Mucosa of descending colon (tissue), 3 donors: ENCODE results near the gene ALKBH3. TPM values are rescaled to one million over a fixed set of nuclear protein-coding genes. Genes with fewer than 3 reads are reported as not detected.

Source experiments
- ATAC-seq: fragments of 200-7000 bp; cut with Tn5 transposase; one replicate; pipeline ENCODE4 v1.9.1; 2020; ENCODE audit warnings: mild to moderate bottlenecking, moderate library complexity
- DNase-seq, 3 donors: peaks; one replicate each; pipeline ENCODE4 v3.0.0-alpha.2; 2020
- H3K36me3 ChIP-seq: fragments of 200-600 bp; one replicate; pipeline ENCODE4 v1.8.0; 2021; ENCODE audit warnings: low read depth, mild to moderate bottlenecking
- H3K4me1 ChIP-seq: fragments of 200-600 bp; one replicate; pipeline ENCODE4 v1.8.0; 2021; ENCODE audit warnings: low read depth, mild to moderate bottlenecking
- H3K4me3 ChIP-seq: fragments of 200-600 bp; one replicate; pipeline ENCODE4 v1.8.0; 2021; ENCODE audit warnings: mild to moderate bottlenecking
- H3K9me3 ChIP-seq: fragments of 200-600 bp; one replicate; pipeline ENCODE4 v1.8.0; 2021; ENCODE audit warnings: mild to moderate bottlenecking
- CTCF ChIP-seq: fragments of 200-600 bp; IDR thresholded peaks from one replicate; pipeline ENCODE4 v1.8.0; 2022; ENCODE audit warnings: antibody characterized with exemption, mild to moderate bottlenecking
- intact Hi-C, 2 donors: fragments of 100-400 bp; cut with DNase I in 1 of 2; cut with micrococcal nuclease in 1 of 2; formaldehyde crosslinking; loops; one replicate each; pipeline versions ENCODE4 v1.11.0 to v1.11.1; 2022; cut with DNase I, micrococcal nuclease
- total RNA-seq, 3 donors: library from RNA; stranded (reverse); fragmentation: NEBNext Ultra II Directional in 2 of 3; extraction: Animal tissue kit (Norgen Biotek cat#: 25700) in 2 of 3; gene quantifications; one replicate each; pipeline versions ENCODE4 v1.2.1 to v1.2.4, GENCODE V29; 2021 to 2023
- donor health status: DM: no; HTN: no; CAD: no; lungs with moderate emphysema.
- donor health status: DM: no; HTN: no; CAD: no.
- donor health status: DM: no; HTN: yes; CAD: no.

Gene ALKBH3
- total RNA-seq, 3 donors from 2014 or later: 18.9 to 27.7 (median 27.0) TPM

GRCh38 chr11:43967661-43968060, 87.0 kb downstream of the ALKBH3 start:
- H3K9me3 ChIP-seq: no peaks in the 10 kb centered on the region
- TF ChIP-seq CTCF: no peak
- no peak for ATAC-seq
- no peak for DNase-seq
- H3K4me1 ChIP-seq: peaks cover under 1% of the 10 kb centered on the region
- H3K36me3 ChIP-seq: no peaks in the 10 kb centered on the region
- H3K4me3 ChIP-seq: no peak overlapping the region
- intact Hi-C loops: no loop called here

DNA sequence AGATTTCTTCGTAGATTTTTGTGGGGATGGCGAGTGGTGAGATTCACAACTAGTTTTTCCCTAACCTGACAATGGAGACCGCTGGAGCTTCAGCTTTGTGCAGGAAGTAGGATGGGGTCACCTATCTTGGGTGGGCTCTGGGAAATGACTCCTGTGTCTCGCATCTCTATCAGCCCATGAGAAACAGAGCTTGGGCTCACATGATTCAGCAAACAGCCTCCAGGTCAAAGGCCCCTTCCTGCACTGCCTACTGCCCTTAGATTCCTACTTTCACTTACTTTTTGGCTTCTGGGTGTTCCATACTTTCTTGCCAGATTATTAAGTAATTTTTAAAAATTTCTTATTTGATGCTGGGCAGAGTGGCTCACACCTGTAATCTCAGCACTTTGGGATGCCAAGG, 88.1 kb downstream of the ALKBH3 start:
- H3K36me3 ChIP-seq: no peaks in the 10 kb centered on the region

DNA sequence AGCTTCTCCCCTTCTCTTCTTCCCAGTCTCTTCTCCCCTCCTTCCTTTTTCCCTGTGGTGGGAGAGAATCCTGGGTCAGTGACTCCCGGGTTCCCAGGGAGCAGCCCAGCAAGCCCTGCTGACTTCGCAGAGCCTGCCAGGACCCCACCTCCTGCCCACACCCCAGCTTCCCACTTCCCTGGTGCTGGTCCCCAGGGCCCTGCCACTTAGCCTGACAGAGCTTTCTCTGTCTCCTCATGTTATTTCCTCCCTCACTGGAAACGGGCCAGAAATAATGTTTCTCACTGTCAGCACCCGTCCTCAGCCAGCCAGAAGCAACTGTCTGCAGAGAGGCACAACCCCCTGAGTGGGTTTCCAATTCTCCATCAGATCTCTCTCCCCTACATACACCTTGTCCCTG, 88.9 kb downstream of the ALKBH3 start:
- no peak for TF ChIP-seq CTCF
- intact Hi-C loops: no loop called here
- no peaks in the 10 kb centered on the region for H3K36me3 ChIP-seq
- H3K4me3 ChIP-seq: no peak overlapping the region
- ATAC-seq (no peak), DNase-seq (no peak)
- peaks cover under 1% of the 10 kb centered on the region for H3K9me3 ChIP-seq
- H3K4me1 ChIP-seq: no peaks in the 10 kb centered on the region

More for the DNA sequence above, 88.1 kb downstream of the ALKBH3 start:
- H3K4me3 ChIP-seq: no peak overlapping the region
- intact Hi-C loops: no loop called here
- ATAC-seq: no peak
- no peak for TF ChIP-seq CTCF
- DNase-seq: no peak
- no peaks in the 10 kb centered on the region for H3K4me1 ChIP-seq
- H3K9me3 ChIP-seq: no peaks in the 10 kb centered on the region

Other genes starting within 250 kb of the ALKBH3 start
- gene HSD17B12, start 200.1 kb upstream of the ALKBH3 start, total RNA-seq: 100 to 1,000 TPM in 2 of 3 donors, 10 to 100 TPM in 1; 63.0 to 119 (median 114) TPM
- gene C11orf96, start 61.8 kb downstream of the ALKBH3 start, total RNA-seq: 10 to 100 TPM; 13.0 to 42.0 (median 21.0) TPM
- not detected for gene ACCSL, start 167.2 kb downstream of the ALKBH3 start, total RNA-seq
- 10 to 100 TPM; 22.9 to 40.2 (median 30.8) TPM for gene ACCS, start 185.4 kb downstream of the ALKBH3 start, total RNA-seq
- gene EXT2, start 214.8 kb downstream of the ALKBH3 start, total RNA-seq: 10 to 100 TPM; 53.3 to 59.7 (median 57.2) TPM